Neural progenitor cell (in vitro differentiated cells): ENCODE data around the gene NBEA. TPM values are rescaled to one million over a fixed set of nuclear protein-coding genes. Genes with fewer than 3 reads are reported as not detected.

Source experiments
- DNase-seq: peaks from one replicate; pipeline ENCODE4 v3.0.0-alpha.2; 2016; ENCODE audit warnings: low spot score
- H2AFZ ChIP-seq: fragments of 200-600 bp; sonication (generic); replicated peaks from 2 replicates; pipeline ENCODE4 v1.6.1; 2016; ENCODE audit warnings: antibody characterized with exemption
- H3F3A ChIP-seq: fragments of 200-600 bp; sonication (generic); 2 replicates; pipeline ENCODE4 v1.6.1; 2016; ENCODE audit warnings: antibody characterized with exemption, low read depth
- H3K27ac ChIP-seq: fragments of 200-600 bp; sonication (generic); 2 replicates; pipeline ENCODE4 v1.5.1; 2016; ENCODE audit warnings: mild to moderate bottlenecking
- H3K27me3 ChIP-seq: fragments of 200-600 bp; sonication (generic); 2 replicates; pipeline ENCODE4 v1.6.1; 2016; ENCODE audit warnings: mild to moderate bottlenecking, moderate library complexity
- H3K36me3 ChIP-seq: fragments of 200-600 bp; sonication (generic); 2 replicates; pipeline ENCODE4 v1.5.1; 2016
- H3K4me1 ChIP-seq: fragments of 200-600 bp; sonication (generic); 2 replicates; pipeline ENCODE4 v1.6.1; 2016; ENCODE audit warnings: mixed run types
- H3K4me2 ChIP-seq: fragments of 200-600 bp; sonication (generic); 2 replicates; pipeline ENCODE4 v1.6.1; 2016
- H3K4me3 ChIP-seq: fragments of 200-600 bp; sonication (generic); 2 replicates; pipeline ENCODE4 v1.5.1; 2016
- H3K79me2 ChIP-seq: fragments of 200-600 bp; sonication (generic); 2 replicates; pipeline ENCODE4 v1.6.1; 2016; ENCODE audit warnings: low read depth
- H3K9ac ChIP-seq: fragments of 200-600 bp; sonication (generic); 2 replicates; pipeline ENCODE4 v1.6.1; 2016
- H3K9me3 ChIP-seq: fragments of 200-600 bp; sonication (generic); 2 replicates; pipeline ENCODE4 v1.5.1; 2016; ENCODE audit warnings: low read depth
- H4K20me1 ChIP-seq: fragments of 200-600 bp; sonication (generic); 2 replicates; pipeline ENCODE4 v1.6.1; 2016; ENCODE audit warnings: low read depth
- H3K27ac Mint-ChIP-seq: 3 replicates; pipeline ENCODE4 v1.8.0; 2021; ENCODE audit warnings: mixed read lengths
- H3K27me3 Mint-ChIP-seq: 2 replicates; pipeline ENCODE4 v1.8.0; 2022; ENCODE audit warnings: low read depth, mild to moderate bottlenecking, inconsistent platforms, moderate library complexity, mixed read lengths; ENCODE audit not compliant: insufficient read depth
- H3K36me3 Mint-ChIP-seq: 3 replicates; pipeline ENCODE4 v1.8.0; 2021; ENCODE audit warnings: mixed read lengths
- H3K4me1 Mint-ChIP-seq: 3 replicates; pipeline ENCODE4 v1.8.0; 2021; ENCODE audit warnings: mixed read lengths
- H3K4me3 Mint-ChIP-seq: 3 replicates; pipeline ENCODE4 v1.8.0; 2021; ENCODE audit warnings: mild to moderate bottlenecking, moderate library complexity, mixed read lengths
- H3K9me3 Mint-ChIP-seq: 3 replicates; pipeline ENCODE4 v1.8.0; 2020; ENCODE audit warnings: mixed read lengths
- EZH2 ChIP-seq: fragments of 200-600 bp; sonication (generic); IDR thresholded peaks from 2 replicates; pipeline ENCODE4 v1.6.1; 2017; ENCODE audit warnings: antibody characterized with exemption, mild to moderate bottlenecking, moderate library complexity
- EZH2phosphoT487 ChIP-seq: fragments of 200-600 bp; sonication (generic); IDR thresholded peaks from 2 replicates; pipeline ENCODE4 v1.6.1; 2017; ENCODE audit warnings: antibody characterized with exemption
- total RNA-seq: library from RNA; depleted of rRNA; stranded (reverse); fragments of >200 nt; gene quantifications from 2 replicates; pipeline ENCODE4 v1.2.3, GENCODE V29; 2015; ENCODE audit warnings: low replicate concordance
- TF ChIP-seq, protein P1 (sequence below): fragments of 200-600 bp; sonication (generic); IDR thresholded peaks from 2 replicates; pipeline ENCODE4 v1.5.1; 2017; ENCODE audit warnings: antibody characterized with exemption, mild to moderate bottlenecking

Gene NBEA
- total RNA-seq, 1 donor from 2014 or later: 31.0 TPM

- TF ChIP-seq EZH2phosphoT487 (peak; percentile 27), EZH2 (peak; percentile 83)
- TF ChIP-seq, protein P1, sequence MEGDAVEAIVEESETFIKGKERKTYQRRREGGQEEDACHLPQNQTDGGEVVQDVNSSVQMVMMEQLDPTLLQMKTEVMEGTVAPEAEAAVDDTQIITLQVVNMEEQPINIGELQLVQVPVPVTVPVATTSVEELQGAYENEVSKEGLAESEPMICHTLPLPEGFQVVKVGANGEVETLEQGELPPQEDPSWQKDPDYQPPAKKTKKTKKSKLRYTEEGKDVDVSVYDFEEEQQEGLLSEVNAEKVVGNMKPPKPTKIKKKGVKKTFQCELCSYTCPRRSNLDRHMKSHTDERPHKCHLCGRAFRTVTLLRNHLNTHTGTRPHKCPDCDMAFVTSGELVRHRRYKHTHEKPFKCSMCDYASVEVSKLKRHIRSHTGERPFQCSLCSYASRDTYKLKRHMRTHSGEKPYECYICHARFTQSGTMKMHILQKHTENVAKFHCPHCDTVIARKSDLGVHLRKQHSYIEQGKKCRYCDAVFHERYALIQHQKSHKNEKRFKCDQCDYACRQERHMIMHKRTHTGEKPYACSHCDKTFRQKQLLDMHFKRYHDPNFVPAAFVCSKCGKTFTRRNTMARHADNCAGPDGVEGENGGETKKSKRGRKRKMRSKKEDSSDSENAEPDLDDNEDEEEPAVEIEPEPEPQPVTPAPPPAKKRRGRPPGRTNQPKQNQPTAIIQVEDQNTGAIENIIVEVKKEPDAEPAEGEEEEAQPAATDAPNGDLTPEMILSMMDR: no peak
- Histone ChIP-seq H3K36me3 (no peaks in the 10 kb centered on the region), H3K9ac (no peak overlapping the region), H3K4me1 (peaks cover 62% of the 10 kb centered on the region), H3K9me3 (no peaks in the 10 kb centered on the region), H3K4me3 (peak overlapping the region; percentile 48), H2AFZ (no peak overlapping the region), H3F3A (peaks cover 84% of the 10 kb centered on the region), H3K27ac (no peak overlapping the region), H3K27me3 (peaks cover 94% of the 10 kb centered on the region), H4K20me1 (peaks cover 89% of the 10 kb centered on the region), H3K79me2 (no peaks in the 10 kb centered on the region), H3K4me2 (peak overlapping the region; percentile 83)
- Mint-ChIP-seq H3K27me3 (peaks cover 73% of the 10 kb centered on the region), H3K4me1 (peaks cover 51% of the 10 kb centered on the region), H3K9me3 (no peaks in the 10 kb centered on the region), H3K36me3 (no peaks in the 10 kb centered on the region), H3K27ac (no peak overlapping the region), H3K4me3 (peak overlapping the region; percentile 83)
- DNase-seq: peak; percentile 66
These were observed 533.3 kb downstream of the NBEA start for GRCh38 chr13:35475212-35475959.

DNA sequence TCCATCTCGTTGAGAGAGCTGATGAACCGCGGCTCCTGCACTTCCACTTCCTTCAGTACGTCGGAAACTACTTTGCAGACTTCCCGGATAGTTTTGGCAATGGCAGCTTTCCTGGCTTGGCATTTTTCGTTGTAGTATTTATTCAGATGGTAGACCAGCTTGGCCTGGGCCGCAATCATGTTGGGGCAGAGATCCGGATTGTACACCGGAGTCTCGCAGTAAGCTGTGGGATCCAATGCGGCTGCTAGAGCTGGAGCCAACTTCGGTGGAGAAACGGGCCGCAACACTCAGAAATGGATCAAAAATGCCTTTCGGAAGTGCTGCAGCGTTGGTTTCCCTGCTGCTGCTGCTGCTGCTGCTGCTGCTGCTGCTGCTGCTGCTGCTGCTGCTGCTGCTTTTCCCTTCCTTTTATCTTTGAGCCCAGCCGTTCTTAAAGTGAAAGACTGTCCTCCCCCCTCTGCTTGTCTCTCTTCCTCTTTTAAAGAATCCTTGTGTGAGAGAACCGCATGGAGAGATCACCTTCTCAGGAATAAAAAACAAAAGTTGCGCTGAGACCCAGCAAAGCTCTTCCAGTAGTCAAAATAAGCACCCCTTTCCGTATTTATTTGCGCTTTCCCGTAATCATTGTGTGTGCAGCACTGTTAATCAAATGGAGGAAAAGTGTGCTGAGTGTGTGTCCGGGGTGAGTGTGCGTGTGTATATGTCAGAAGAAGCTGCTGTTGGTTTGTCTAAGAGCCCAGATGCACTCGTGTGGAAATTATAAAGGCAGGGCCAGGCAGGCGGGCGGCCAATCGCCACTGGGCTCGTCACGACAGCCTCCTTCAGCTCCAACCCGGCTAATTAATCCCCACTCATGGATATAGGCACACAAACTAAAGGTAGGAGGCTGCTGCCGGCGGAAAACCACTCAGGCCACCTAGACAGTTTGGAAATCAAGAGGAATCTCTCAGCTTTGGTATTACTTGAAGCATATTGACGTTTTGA is 534.2 kb downstream of the NBEA start, which contains the start of gene MAB21L1:
TSS of gene MAB21L1 (minus strand) at position 730 of the 984 bp plus-strand sequence. CDS start at position 179, 551 bp downstream.
- H3K36me3 ChIP-seq: no peaks in the 10 kb centered on the region
- H3K4me3 ChIP-seq: peak within 1 kb of the TSS; percentile 48
- Mint-ChIP-seq H3K4me1 (peaks cover 48% of the 10 kb centered on the region), H3K9me3 (no peaks in the 10 kb centered on the region), H3K27me3 (peaks cover 75% of the 10 kb centered on the region), H3K36me3 (no peaks in the 10 kb centered on the region), H3K27ac (no peak within 1 kb of the TSS), H3K4me3 (peak within 1 kb of the TSS; percentile 83)
- TF ChIP-seq EZH2phosphoT487 (peak; percentile 36), EZH2 (peak; percentile 62)
- TF ChIP-seq, protein P1: no peak
- peak within 1 kb of the TSS; percentile 83 for H3K4me2 ChIP-seq
- no peaks in the 10 kb centered on the region for H3K79me2 ChIP-seq
- H4K20me1 ChIP-seq: peaks cover 93% of the 10 kb centered on the region
- DNase-seq: peak; percentile 81
- no peak within 1 kb of the TSS for H2AFZ ChIP-seq
- H3K4me1 ChIP-seq: peaks cover 60% of the 10 kb centered on the region
- no peaks in the 10 kb centered on the region for H3K9me3 ChIP-seq
- peaks cover 84% of the 10 kb centered on the region for H3F3A ChIP-seq
- H3K9ac ChIP-seq: no peak within 1 kb of the TSS
- peaks cover 93% of the 10 kb centered on the region for H3K27me3 ChIP-seq
- no peak within 1 kb of the TSS for H3K27ac ChIP-seq

- Histone ChIP-seq H3K79me2 (no peaks in the 10 kb centered on the region), H3K4me3 (no peak overlapping the region), H3F3A (peaks cover 74% of the 10 kb centered on the region), H3K4me1 (peaks cover 48% of the 10 kb centered on the region), H3K27me3 (peaks cover 80% of the 10 kb centered on the region), H4K20me1 (peaks cover 82% of the 10 kb centered on the region), H3K9ac (no peak overlapping the region), H3K27ac (no peak overlapping the region), H3K9me3 (no peaks in the 10 kb centered on the region), H3K36me3 (no peaks in the 10 kb centered on the region), H3K4me2 (peak overlapping the region; percentile 87), H2AFZ (no peak overlapping the region)
- no peak overlapping the region for H3K27ac Mint-ChIP-seq
- DNase-seq: no peak
- H3K4me1 Mint-ChIP-seq: peaks cover 42% of the 10 kb centered on the region
- H3K9me3 Mint-ChIP-seq: no peaks in the 10 kb centered on the region
- H3K4me3 Mint-ChIP-seq: peak overlapping the region; percentile 34
- TF ChIP-seq EZH2 (no peak), EZH2phosphoT487 (no peak)
- TF ChIP-seq, protein P1: no peak
- H3K27me3 Mint-ChIP-seq: peaks cover 64% of the 10 kb centered on the region
- no peaks in the 10 kb centered on the region for H3K36me3 Mint-ChIP-seq
These were observed 535.4 kb downstream of the NBEA start for GRCh38 chr13:35477386-35477946.
